HG03432 (cell line): ENCODE results near the gene MTX3.

Source experiments
- ATAC-seq: cut with Tn5 transposase; IDR thresholded peaks from one replicate; pipeline ENCODE4 v1.9.1; 2021; ENCODE audit warnings: mild to moderate bottlenecking, moderate library complexity; ENCODE audit not compliant: unreplicated experiment

Gene MTX3

DNA sequence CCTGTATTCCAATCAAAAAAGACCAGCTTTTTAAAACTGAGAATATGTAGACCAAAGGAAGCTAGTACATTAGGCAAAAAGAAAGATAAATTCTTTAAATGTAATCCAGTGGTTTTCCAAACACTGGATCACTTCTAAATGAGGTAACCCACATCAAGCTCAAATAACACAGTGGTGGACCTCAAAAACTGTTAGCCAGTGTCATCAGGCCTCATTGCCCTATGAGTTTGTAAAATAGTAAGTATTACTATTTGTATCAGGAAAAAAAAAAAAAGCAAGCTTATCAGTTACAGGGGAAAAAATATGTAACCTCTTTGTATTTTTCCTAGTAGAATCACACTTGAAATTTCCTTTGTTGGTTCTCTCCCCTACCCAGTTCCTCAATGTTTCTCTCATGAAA lies 6.7 kb downstream of the MTX3 start:
- no peak for ATAC-seq

DNA sequence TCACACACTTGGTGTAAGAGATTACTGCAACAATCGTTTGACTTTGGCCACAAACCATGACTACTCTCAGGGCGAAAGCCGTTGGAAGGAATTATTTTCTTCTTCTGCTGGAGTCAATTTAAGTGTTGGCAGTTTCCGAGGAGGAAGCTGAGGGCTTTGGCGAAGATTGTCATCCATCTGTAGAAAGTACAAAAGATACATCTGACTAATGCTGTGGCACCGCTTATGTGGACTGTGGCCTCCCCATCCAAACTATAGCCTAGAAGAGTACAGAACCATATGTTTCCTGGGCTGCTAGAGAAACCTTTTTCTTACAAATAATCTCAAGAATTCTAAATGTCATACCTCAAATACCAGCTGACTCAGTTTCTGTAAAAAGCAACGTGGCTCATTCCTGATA lies 7.4 kb downstream of the MTX3 start:
- ATAC-seq = no peak

DNA sequence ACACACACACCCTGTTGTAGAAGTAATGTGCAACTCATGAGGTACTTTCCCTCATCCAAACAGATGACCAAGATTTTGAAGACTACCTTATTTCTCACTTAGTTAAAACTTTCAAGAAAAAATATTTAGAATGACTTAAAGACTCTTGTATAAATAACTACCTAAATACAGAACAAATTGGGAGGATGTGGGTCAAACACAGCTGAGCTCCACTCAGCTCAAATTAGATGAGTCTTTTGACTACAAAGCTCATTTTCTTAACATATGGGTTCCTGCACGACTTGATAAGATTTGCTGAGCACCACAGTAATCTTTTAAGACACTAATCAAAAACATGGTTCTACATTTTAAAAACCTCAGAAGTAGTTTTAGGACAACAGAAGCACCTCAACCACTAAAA lies 8.9 kb downstream of the MTX3 start:
- ATAC-seq = no peak

DNA sequence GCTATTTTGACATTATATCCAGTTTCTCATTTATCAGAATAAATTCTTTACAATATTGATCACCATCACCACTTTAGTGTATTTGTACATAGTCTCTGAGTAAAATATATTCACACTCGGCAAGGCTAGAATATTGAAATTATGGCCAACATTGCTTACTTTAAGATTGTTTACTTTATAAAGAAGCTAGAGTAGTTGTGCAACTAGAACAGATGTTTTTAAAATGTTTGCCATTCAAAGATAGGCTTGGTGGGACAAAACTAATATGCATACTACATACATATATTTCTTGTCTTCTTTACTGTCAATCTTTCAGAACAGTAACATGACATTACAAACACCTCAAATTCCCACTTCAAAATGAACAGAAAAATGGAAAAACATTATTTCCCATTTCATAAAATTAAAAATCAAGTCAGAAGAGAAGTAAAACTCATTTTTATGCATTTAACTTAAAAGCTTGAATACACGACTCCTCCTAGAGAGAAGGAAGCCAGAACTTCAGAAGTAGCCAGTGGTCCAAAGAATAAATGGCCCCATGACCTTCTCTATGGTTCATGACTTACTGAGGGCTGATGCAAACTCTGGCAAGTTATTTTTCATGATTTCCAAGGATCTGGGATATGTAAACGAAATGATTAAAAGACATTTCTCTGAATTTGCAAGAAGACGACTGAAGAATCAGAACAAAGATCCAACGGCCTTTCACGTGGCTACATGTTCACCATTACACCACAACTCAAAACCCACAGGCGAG lies 14.1 kb downstream of the MTX3 start:
- ATAC-seq = no peak

DNA sequence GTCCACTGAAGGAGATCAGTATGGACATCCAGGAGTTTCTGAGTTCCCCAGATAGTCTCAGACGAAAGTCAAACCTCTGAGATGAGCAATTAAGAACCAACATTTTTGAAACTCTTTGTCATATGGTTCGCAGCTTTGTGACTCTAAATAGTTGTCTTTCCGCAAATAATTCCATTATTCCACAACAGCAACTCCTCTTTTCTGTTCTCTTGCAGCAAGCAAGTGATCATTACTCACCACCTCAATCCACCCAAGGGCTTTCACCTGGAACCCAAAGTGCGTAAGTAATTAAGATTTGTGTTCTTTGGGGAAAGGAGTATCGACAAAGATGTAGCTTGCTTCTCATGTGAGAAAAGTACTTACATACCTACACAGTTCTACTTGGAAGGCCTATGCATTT lies 15.6 kb downstream of the MTX3 start:
- no peak for ATAC-seq

DNA sequence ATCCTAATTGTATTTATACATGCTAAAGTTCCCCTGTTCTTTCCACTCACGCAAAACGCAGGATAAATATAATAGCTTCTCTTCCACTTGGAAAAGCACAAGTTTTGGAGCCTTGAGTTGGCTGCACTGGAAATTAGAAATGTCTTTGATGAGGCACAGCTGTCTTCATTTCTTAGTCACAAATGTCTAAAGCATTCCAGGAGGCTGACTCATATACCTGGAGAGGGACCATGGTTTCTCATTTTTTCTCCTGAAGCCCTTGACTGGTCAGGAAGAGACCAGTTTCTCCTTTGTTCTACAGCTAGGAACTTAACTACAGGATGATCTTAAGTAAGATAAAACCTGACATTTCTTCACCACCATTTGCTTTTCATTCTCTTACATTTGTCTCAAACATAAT lies 16.2 kb downstream of the MTX3 start:
- ATAC-seq = no peak

DNA sequence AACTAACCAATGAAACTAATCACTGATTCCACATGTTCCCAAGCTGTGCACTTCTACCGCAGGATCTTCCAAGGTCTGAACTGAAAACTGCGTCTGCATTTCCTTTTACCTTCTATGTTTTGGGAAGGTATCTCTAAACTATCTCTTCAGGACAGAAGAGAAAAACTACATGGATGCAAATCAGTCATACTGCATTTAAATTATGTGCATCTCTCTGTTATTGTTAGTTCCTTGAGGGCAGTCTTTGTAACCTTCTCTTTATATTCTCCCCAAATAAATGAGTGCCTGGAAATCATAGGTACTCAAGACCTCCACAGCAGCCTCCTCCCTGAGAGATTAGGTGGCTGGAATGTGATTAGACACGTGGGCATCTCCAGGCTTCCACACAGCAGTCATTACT lies 17.1 kb downstream of the MTX3 start:
- no peak for ATAC-seq

DNA sequence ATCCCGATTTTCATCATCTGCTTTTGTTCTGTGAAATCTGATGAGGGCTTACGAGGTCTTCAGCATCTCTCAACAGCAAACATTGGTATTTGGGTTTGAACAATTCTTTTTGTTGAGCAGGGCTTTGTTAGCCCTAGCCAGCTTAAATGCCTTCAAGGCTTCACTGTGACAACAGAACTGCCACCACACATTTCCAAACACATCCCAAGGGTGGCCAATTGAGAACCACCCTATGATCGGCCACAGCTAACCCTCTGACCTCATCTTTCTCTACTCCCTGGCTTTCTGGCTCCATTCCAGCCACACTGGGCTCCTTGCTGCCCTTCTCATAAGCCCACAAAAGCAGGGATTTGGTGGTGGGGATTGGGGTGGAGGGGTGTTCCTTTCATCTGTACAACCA lies 17.6 kb downstream of the MTX3 start:
- no peak for ATAC-seq

DNA sequence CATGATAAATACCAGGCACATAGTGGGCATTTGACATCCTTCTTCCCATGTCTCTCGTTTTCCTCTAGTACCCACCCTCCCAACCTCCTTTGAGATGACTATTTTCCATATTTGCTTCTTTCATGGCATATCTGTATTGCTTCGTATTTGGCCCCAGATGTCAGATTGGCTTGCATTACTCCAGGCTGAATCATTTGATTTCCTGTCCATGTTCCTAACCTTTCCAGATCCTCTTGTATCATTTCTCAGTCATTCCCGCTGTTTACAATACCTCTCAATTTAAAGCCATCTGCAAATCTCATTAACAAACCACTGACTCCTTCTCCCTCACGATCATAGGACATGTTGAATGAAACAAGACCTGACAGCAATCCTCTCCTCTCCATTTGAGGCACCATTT lies 19.9 kb downstream of the MTX3 start:
- no peak for ATAC-seq

DNA sequence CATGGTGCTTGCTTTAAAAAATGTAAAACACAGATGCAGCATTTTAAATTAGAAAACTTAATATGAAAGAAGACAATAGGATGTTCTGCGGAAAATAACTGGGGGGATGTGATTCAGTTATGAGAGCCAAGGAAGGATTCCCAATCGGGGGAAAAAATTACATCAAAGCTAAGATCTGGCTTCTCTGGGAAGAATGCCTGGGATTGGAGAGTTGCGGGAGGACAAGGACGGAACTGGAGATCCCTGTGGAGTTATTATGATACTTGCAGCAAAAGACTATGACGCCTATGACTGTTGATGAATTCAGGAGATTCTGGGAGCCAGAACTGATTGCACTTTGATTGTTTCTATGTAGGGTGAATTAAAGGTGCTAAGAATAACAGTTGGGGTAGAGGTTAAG lies 24.6 kb downstream of the MTX3 start:
- ATAC-seq = no peak

DNA sequence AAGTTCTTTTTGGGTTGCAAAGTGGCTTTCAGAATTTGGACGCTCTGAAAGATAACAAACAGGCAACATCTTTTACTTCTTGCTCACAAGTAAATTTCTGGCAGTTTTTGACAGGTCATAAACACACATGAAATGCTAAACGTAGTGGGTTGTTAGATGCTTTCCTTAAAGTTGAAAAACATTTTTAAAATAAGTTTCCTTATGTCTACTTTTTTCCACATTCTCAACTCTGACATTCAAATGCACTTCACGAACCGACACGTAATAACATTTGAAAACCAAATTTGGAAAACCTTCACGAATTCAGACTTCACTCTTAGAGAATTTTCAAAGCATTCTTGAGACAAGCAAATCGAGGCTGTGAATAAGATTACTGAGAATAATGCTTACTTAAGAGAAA lies 26.9 kb downstream of the MTX3 start:
- ATAC-seq = no peak

DNA sequence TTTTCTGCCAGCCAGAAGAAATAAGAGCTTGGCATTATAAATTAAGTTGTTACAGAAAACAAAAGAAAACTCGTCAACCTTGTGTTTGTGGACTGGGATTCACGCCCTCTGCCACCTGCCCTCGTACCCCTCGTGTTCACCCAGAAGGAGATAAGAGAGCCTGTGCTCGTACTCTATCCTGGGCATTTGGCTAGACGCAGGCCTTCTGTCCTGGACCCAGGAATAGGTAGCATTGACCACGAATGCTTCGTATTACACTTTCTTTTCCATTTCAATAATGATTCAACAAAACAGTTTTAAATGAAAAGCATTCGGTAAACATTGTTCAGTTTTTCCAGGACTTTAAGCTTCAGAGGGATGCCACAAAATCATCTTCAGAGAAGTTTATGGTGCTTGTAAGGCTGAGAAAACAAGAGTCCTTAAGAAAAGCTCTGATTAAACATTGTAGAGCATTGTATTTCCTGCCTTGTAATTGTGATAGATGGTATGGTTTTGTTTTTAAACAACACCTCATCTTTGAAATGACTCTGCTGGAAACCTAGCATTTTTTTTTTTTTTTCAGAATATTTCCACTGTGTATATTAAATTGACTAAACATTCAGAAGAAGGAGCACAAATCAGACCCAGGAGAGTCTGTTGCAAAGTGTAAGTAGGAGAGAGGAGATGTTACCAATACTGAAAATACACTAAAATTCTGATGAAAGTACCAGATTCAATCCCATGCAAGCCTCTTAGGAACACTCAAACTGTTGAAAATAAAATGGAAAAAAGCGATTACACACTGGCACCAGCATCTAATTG lies 27.6 kb downstream of the MTX3 start:
- no peak for ATAC-seq

DNA sequence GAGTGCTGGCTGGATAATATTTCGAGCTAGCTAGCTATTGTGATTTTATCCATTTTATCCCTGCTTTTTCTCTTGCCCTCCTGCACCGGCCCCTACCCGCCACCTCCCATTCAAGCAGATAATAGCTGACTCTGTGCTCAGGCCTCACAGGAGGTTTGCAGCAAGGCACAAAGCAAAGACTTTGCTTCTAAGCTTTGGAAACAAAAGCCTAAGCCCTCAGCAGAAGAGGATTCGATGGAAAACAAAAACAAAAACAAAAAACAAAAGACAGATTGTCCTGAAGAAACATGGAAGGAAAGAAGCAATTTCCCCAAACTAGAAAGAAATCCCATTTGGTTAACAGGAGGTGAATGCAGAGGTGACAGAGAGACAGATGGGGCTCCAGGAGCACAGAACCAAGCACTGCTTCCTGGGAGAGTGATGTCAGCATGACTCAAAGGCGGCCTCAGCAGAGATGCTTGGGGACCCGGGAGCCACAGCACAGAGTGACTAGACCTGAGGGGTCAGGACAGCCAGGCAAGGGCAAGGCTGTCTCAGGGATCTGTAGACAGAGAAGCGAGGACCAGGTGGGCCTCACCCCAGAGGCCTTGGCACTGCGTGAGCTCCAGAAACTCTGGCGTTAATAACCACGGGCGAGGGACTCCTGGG lies 28.4 kb downstream of the MTX3 start:
- no peak for ATAC-seq

DNA sequence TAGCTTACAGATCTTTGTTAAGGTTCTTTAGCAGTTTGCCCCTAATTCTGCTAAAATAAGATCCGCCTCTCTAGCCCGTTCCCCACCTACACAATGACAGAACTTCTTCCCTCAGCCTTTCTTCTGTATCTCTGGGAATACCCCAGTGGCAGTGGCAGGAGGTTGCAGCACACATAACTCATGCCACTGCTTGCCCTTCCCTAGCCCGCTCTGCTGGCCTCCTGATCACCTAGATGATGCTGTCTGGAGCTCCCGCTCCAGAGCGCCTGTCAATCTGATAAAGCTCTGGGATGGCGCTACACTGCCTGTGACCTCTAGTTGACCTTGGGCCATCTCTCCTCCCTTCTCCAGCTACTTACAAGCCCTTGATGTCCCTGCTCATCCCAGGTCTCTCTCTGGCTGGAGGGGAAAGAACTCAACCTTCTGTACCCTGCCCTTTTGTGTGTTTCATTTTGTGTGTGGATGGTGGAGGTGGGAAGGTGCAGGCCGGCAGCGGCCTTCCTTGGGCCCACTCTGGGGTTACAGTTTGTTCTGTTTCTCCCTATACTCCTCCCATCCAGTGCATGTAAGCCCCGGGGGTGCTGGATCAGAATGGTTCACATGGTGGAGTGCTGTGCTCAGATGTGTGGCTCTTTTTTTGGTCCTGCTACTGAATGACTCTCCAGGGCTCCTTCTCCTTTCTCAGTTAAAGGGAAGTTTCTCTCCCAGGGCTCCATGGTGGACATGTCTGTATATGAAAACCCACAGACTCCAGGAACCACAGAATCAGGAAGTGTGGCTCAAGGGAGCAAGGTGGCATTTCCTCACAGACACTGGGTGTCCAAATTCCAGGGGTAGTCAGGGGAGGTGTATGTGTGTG lies 29.1 kb downstream of the MTX3 start:
- no peak for ATAC-seq

DNA sequence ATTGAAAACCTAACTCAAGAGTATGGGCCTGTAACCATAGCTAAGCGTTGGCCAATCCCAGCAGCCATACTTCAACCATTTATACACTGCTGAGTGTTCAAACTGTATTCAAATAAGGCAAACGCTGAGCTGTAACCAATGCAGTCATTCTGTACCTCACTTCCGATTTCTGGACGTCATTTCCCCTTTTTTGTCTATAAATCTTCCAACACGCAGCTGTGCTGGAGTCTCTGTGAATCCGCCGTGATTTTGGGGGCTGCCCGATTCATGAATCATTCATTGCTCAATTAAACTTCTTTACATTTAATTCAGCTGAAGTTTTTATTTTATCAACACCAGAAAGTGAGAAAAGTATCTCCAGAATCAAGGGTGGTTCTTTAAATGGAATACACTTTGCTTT lies 31.7 kb downstream of the MTX3 start:
- no peak for ATAC-seq

DNA sequence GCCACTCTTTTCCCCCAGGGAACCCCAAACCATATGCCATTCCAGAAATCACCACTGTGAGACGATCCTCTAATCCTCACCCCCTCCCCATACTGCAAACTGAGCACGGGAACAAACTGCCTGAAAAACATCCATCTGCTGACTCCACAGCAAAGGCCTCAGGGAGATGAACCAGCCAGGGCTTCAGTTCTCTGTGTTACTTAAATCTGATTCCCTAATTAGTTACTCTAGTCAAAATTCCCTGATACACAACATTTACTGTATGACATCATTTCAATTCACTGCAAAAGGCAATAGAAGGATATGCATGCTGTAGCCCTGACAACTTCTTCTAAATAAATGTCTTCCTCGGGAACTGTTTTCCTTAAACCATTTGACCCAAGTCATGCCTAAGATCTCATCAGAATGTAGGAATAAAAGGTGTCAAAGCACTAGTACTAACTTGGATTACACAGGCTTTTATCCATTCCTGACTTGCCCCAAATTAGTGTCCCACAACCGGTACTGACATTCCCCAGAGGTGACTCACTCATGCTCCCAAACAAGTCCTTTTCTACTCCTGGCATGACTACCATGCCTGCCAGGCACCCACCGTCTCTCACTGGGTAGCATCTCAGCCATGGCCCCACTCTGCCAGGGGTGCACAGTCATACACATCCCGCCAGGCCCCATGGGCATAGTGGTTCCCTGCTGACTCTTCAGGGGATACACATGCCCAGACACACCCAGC lies 35.0 kb downstream of the MTX3 start:
- ATAC-seq = no peak

DNA sequence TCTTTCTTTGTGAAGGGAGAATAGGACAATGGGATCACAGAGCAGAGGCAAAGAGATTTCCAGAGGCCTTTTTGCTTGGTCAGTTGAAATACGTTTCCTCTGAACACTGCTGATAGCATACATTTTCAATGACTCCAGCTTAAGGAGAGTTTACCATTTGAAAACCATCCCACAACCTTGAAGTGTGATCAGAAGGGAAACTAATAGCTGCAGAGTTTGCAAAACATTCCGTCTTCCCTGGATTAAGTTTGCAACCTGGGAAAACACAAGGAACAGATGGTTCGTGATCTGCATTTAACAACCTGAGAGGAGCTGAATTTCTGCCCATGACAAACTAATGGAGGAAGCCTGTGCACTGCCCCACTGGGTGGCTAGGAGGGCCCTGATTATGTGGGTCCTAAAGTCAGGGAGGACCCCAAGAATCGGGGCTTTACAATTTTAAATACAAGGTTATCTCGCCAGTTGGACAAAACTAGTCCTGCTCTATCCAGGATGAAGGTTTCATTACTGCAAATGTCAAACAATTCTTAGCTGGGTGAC lies 35.6 kb downstream of the MTX3 start:
- no peak for ATAC-seq

DNA sequence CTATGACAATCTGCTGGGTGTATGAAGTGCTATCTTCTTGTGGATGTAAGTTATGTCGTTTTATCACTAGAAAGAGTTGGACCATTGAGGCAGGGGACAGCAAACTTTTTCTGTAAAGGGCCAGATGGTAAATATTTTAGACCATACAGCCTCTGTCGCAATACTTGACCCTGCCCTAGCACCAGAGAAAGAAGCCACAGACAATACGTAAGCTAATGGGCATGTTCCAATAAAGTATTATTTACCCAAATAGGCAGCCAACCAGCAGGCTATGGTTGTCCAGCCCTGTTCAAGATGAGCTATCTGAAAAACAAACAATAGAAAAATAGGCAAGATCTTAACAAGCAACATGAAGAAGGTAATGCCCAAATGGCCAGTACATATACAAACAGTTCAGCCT lies 36.4 kb downstream of the MTX3 start:
- ATAC-seq = no peak

DNA sequence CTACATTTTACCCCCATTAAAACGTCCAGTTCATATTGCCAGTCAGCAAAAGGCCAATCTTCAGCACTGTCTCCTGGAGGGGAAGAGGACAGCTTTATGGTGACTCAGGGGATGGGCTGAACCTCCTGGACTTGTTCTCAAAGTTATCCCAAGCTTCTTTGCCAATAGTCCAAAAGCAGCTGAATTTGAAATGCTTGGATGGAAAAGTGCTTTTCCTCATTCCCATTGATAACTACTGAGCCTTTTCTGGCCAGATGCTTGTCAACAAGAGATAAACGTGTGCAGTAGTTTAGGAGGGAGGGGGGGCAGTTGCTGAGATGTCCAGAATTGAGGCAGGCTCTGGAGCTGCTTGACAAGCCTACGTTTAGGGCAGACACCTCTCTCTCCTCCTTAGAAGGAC lies 43.5 kb downstream of the MTX3 start:
- ATAC-seq = no peak

DNA sequence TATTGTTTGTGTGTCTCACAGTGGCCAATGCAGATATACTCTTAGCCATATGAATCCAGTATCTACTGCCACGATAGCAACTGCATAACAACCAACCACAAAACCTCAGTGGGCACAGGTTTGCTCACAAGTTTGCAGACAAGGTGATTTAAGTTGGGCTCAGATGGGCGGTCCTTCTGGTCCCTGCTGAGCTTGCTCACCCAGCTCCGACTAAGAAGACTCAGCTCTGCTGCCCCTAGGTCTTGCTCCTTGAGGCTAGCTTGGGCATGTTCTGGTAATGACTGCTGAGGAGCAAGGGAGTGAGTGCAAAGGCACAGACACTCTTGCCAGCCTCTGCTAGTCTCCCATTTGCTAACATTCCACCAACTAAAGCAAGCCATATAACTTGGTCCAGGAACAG lies 52.6 kb downstream of the MTX3 start:
- ATAC-seq = no peak
